Large intestine (tissue), 3 donors: Measurements from ENCODE around the gene TNFRSF13B. TPM values are rescaled to one million over a fixed set of nuclear protein-coding genes. Genes with fewer than 3 reads are reported as not detected.
"Not testable (repeated sequence)": the region's sequence is repeated elsewhere in the genome, so short reads cannot be mapped to it uniquely, and the experiment has no call there.

Experiments
- DNase-seq, 2 donors: peaks; one replicate each; pipeline versions ENCODE4 v3.0.0 to v3.0.0-alpha.2; 2013
- H3K27ac ChIP-seq: one replicate; pipeline ENCODE4 v1.5.1; 2013; ENCODE audit warnings: low read length
- H3K27me3 ChIP-seq: 2 replicates; pipeline ENCODE4 v1.6.1; 2013; ENCODE audit warnings: low read length; ENCODE audit not compliant: control insufficient read depth, insufficient read depth
- H3K36me3 ChIP-seq: 2 replicates; pipeline ENCODE4 v1.6.1; 2013; ENCODE audit warnings: low read length; ENCODE audit not compliant: control insufficient read depth, insufficient read depth
- H3K4me1 ChIP-seq: one replicate; pipeline ENCODE4 v1.6.1; 2013; ENCODE audit warnings: low read length; ENCODE audit not compliant: control insufficient read depth, insufficient read depth
- H3K4me3 ChIP-seq: one replicate; pipeline ENCODE4 v1.5.1; 2013; ENCODE audit warnings: low read length
- H3K9me3 ChIP-seq: one replicate; pipeline ENCODE4 v1.6.1; 2013; ENCODE audit warnings: mild to moderate bottlenecking, low read depth, low read length, moderate library complexity; ENCODE audit not compliant: control insufficient read depth
- WGBS: methylation state at CpG from one replicate; pipeline ENCODE4 v1.1.5; 2013; ENCODE audit warnings: low lambda C conversion rate; ENCODE audit not compliant: insufficient coverage; 5-methylcytosine and 5-hydroxymethylcytosine counted together
- polyA plus RNA-seq: library from polyadenylated mRNA; unstranded; fragments of 120-200 nt; gene quantifications from one replicate; pipeline ENCODE4 v1.2.1, GENCODE V29; 2013

Gene TNFRSF13B
- polyA plus RNA-seq, 1 donor, result 0.07 TPM

DNA sequence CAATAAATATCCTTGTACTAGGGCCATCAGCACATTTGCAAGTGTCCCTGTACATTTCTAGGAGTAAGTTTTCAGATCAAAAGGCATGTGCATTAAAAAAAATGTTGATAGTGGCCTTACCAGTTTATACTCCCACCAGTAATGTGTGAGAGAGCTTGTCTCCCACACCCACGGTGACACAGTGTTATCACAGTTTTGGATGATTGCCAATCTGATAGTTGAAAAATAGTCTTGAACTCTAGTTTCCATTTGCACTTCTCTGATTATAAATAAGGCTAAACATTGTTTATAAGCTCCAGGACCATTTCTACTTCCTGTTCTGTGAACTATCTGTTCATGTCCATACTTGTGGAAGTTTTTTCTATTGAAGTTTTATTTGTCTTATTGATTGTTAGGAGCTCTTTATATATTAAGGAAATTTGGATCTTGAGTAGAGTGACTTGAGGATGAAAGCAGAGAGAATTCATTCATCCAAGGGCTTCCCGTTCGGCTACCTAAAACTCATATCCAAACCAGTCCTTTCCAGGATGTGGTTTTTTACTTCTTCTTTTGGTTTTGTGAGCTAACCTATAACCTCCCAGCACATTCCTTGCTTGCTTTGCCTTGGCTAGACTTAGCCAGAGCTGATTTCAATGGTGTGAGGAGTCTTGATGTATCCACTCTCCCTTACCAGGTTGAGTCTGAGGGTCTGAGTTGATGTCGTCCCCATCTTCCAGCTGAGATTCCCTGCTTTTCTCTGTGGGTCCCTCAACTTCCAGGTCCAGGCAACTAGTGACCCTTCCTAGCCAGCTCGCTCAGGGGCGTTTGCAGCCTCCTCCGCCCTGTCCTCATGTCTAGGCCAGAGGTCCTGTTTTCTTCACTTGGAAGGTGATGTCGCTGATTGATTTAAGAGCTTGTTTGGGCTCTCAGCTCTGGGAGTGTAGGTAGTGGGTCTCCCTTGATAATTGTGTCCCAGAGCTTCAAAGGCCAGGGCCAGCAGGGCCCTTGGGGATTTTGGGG, 44.6 kb upstream of the TNFRSF13B start:
- H3K9me3 ChIP-seq, H3K36me3 ChIP-seq, H3K27ac ChIP-seq, H3K4me3 ChIP-seq, H3K27me3 ChIP-seq: not testable (repeated sequence)
- no CpG with 5 or more reads among the region's 8 CpGs for WGBS
- DNase-seq, result peak in 1 of 2 donors; percentile 40
- peaks cover 34% of the 10 kb centered on the region for H3K4me1 ChIP-seq

DNA sequence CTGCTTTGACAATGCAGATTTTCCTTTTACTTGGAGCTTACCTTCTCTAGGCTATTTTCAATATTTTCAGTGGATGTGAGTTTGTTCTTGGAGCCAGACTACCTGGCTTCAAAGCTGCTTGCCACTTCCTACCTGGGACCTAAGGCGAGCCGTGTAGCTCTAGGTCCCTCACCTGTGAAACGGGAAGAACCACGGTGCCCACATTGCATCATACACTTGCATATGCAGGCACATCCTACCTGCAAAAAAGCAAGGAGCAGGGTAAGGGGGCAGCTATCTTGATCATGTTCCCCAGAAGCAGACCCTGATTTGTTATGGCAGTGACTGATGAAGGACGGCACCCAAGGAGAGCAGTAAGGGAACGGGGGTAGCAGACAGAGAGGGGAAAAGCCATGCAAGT, 43.3 kb upstream of the TNFRSF13B start:
- WGBS, result no CpG with 5 or more reads among the region's 6 CpGs
- H3K27me3 ChIP-seq, result no peaks in the 10 kb centered on the region
- no peak overlapping the region for H3K27ac ChIP-seq
- DNase-seq, result no peak
- H3K4me1 ChIP-seq, result peaks cover 27% of the 10 kb centered on the region
- no peaks in the 10 kb centered on the region for H3K9me3 ChIP-seq
- H3K36me3 ChIP-seq, result no peaks in the 10 kb centered on the region
- H3K4me3 ChIP-seq, result no peak overlapping the region

DNA sequence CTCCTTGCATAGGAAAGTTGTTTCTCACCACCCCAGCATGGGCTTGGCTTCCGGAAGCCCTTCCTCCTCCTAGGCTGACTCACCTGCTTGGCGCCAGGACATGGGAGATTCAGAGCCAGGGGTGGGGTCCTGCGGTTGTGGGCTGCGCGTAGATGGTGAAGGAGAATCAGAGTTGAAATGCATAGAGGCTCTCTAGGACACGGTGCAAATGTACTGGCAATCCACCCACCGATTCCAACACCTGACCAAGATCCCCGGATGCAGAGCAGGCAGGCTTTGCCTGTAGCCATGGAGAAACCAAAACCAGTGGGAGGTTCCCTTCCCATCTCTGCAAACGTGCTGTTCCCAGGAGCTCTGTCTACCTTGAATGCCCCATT, 42.8 kb upstream of the TNFRSF13B start:
- no CpG with 5 or more reads among the region's 9 CpGs for WGBS
- H3K27me3 ChIP-seq, H3K9me3 ChIP-seq, H3K27ac ChIP-seq, DNase-seq, H3K36me3 ChIP-seq, H3K4me3 ChIP-seq: not testable (repeated sequence)
- peaks cover 22% of the 10 kb centered on the region for H3K4me1 ChIP-seq

DNA sequence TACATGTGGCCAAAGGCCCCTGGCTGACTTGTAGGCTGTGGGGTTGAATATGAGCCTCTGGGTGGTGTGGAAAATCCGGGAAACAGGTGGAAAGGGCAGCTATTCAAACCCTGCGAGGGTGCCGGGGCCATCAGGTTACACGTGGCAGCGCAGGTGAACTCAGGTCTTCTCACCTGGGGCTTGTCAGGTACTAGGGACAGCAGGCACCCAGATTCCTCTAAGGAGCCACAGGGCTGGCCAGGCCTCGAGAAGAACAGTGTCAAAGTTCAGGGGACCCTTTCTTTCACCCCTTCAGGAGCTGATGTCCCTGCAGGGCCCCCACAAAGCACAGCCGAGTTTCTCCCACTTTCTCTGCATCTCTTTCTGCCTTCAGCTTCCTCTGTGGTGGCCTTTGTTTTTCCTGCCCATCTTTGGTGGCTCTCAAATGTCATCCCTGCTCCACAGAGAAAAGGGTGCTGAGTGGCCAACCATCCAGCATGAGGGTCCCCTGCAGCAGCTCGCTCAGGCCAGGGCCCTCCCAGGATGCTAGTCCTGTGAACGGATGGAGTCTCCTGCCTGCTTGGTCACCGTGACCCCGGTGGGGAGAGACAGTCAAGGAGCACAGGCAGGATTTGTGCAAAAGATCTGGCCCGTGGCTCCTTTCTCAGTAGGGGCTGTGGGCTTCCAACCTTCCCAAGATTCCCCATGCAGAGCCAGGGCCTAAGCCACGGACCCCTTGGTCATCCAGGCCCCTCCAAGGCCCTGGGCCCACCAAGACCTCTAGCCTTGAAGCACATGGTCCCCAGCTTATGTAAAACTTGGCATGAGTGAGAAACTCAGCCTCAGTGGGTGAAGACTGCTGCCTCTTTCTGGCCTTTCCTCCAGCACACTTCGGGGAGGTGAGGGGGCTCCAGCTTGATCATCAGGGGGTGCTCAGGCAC, 42.2 kb upstream of the TNFRSF13B start:
- not testable (repeated sequence) for H3K4me3 ChIP-seq, H3K9me3 ChIP-seq, H3K27me3 ChIP-seq, DNase-seq, H3K27ac ChIP-seq, H3K36me3 ChIP-seq
- no CpG with 5 or more reads among the region's 14 CpGs for WGBS
- peaks cover 16% of the 10 kb centered on the region for H3K4me1 ChIP-seq

DNA sequence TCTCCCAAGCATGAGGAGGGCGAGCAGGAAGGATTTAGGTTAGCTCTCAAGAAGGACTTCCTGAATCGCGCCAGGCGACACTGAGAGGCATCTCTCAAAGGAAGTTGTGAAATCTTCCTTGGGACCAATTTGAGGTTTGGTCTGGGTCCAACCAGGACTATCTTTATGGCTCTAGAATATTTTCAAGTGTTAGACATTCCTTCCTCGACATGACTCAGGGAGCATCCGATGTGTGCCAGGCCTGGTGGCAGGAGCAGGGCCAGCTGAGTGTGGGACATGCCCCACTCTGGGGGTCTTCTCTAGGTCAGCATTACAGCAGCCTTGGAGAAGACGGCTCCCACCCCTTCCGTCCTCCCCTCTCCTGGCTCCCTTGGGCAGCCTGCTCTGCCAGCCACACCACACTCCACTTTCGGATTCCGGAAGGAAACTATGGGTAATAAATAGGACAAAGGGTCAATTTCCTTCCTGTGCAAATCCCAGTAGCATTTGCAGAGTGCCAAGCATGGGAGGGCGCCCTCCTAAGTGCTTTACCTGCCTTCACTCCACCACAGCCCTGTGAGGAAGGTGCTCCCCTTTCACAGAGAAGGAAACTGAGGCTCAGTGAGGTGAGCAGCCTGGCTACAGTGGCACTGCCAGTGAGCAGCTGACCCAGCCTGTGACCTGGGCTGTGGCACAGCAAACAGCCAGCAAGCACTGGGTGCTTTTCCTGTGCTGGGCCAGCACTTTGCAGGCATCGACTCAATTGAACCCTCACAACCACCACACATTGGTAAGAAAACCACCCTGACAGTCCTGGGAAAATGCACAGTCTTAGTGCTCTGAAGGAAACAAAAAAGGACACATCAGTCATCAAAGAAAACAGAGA, 39.4 kb upstream of the TNFRSF13B start:
- H3K9me3 ChIP-seq, H3K4me1 ChIP-seq, H3K27me3 ChIP-seq, H3K36me3 ChIP-seq, H3K4me3 ChIP-seq: not testable (repeated sequence)
- peak overlapping the region; percentile 78 for H3K27ac ChIP-seq
- peak in 1 of 2 donors; percentile 85 for DNase-seq
- WGBS, result no CpG with 5 or more reads among the region's 12 CpGs

DNA sequence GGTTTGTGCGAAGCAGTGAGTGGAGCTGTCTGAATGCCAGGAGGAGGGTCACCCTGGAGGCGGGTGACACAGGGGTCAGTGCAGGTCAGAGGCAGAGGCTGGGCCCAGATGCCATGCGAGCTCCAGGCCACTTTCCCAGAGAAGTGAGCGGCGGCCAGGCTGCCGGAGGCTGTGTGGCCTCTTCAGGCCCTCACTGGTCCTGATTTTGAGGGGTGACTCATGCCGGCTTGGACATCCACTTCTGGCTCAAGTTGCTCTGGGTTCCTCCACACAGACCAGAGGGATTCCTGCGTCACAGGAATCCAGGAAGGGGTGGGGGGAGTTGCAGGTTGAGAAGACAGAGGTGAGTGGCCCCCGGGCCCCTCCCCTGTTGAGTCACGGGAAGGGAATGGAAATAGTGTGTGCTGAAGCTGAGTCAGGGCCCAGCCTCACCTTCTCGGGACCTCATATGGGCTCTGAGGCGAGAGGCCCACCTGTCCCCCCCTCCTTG, 38.7 kb upstream of the TNFRSF13B start:
- peak overlapping the region; percentile 78 for H3K27ac ChIP-seq
- H3K36me3 ChIP-seq, DNase-seq, H3K4me1 ChIP-seq, H3K27me3 ChIP-seq, H3K4me3 ChIP-seq, H3K9me3 ChIP-seq: not testable (repeated sequence)
- no CpG with 5 or more reads among the region's 12 CpGs for WGBS

DNA sequence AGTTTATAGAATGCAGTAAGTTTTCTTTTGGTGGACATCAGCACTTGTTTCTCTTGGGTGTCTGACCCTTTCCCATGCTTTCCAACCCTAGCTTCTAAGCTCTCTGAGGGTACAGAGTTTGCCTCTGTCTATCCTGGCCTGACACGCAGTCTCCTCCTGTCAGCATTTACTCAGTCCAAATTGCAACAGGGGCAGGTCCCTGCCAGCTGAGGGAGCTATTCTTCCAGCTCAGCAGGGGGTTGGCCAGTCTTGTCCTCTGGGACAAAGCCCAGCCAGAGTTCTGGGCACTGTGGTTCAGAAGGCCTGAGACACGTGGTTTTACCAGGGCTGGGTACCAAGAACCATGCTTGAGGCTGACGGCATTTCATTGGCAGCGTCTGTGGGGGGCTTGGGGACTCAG, 38.1 kb upstream of the TNFRSF13B start:
- WGBS, result no CpG with 5 or more reads among the region's 4 CpGs
- H3K4me3 ChIP-seq, H3K9me3 ChIP-seq, H3K4me1 ChIP-seq, DNase-seq, H3K27me3 ChIP-seq, H3K27ac ChIP-seq, H3K36me3 ChIP-seq: not testable (repeated sequence)

DNA sequence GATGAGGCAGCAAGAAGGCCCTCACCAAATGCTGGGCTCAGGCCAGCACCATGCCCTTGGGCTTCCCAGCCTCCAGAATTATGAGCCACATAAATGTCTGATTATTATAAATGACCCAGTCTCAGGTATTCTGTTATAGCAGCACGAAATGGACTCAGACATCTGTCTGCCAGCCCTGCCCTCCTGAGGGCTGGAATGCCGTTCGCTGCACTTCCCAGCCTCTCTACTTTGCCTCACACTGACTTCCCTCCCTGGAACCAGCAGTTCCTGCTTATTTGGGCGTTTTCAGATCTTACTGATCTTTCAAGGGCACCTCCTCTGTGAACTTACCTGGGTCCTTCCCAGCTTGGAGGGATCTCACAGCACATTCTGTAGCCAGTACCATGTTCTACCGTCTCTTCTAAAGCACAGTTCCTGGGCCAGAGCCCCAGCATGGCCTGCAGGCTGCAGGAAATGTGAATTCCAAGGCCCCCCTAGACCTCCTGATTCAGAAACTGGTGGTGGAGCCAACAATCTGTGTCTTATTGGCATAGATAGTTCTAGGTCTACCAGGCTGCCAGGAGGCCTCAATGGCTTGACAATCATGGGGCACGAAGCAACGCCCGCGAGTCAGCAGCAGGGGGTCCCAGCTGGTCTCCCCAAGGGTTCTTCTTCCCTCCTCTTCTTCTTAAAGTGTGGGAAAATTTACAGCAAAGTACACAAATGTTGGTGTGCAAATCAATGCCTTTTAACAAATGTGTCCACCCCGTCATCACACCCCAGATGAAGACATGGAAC, 36.9 kb upstream of the TNFRSF13B start:
- H3K9me3 ChIP-seq, H3K4me1 ChIP-seq, H3K36me3 ChIP-seq, H3K27ac ChIP-seq, DNase-seq, H3K27me3 ChIP-seq, H3K4me3 ChIP-seq: not testable (repeated sequence)
- WGBS, result no CpG with 5 or more reads among the region's 10 CpGs

DNA sequence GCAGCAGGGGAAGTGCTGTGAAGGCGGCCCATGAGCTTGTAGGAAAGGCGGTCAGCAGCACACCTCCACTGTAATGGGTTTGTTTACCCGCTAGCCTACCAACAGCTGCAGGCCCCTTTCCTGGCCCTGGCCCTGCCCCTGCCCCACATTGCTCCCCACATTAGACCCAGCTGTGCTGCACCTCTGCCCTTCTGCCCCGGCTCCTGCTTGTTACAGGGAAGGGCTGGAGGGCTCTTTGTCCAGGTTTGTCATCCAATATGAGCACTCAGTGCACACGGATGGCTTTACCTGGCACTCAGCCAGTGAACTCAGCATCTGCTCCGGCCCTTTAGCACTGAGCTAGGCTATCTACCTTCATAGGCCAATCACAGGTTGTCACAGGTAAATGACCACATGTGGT, 36.0 kb upstream of the TNFRSF13B start:
- not testable (repeated sequence) for H3K27me3 ChIP-seq, H3K4me3 ChIP-seq, H3K36me3 ChIP-seq, H3K9me3 ChIP-seq, H3K4me1 ChIP-seq, H3K27ac ChIP-seq
- DNase-seq, result peak in 1 of 2 donors; percentile 37
- WGBS, result no CpG with 5 or more reads among the region's 6 CpGs
